Stomach (tissue), 9 donors: ENCODE data around the gene TBC1D7. TPM values are rescaled to one million over a fixed set of nuclear protein-coding genes. Genes with fewer than 3 reads are reported as not detected.
"Not testable (repeated sequence)": the region's sequence is repeated elsewhere in the genome, so short reads cannot be mapped to it uniquely, and the experiment has no call there.

Experiments used
- DNase-seq, 2 donors: peaks; one replicate each; pipeline versions ENCODE4 v3.0.0 to v3.0.0-alpha.2; 2013 to 2019
- H3K27ac ChIP-seq, 5 donors: fragments of 200-600 bp in 4 of 5; sonication (generic) in 4 of 5; one replicate each; pipeline ENCODE4 v1.5.1; 2013 to 2019; ENCODE audit warnings: mild to moderate bottlenecking in 1 of 5, moderate library complexity in 1 of 5
- H3K27me3 ChIP-seq, 3 donors: fragments of 200-600 bp; sonication (generic); one replicate each; pipeline ENCODE4 v1.5.1; 2017 to 2019; ENCODE audit warnings: mixed run types in 1 of 3
- H3K36me3 ChIP-seq, 4 donors: fragments of 200-600 bp; sonication (generic); 1 replicate in 3 of 4; 2 replicates in 1 of 4; pipeline ENCODE4 v1.5.1; 2016 to 2019
- H3K4me1 ChIP-seq, 4 donors: fragments of 200-600 bp; sonication (generic); one replicate each; pipeline ENCODE4 v1.5.1; 2016 to 2019
- H3K4me3 ChIP-seq, 4 donors: fragments of 200-600 bp; sonication (generic) in 3 of 4; one replicate each; pipeline ENCODE4 v1.5.1; 2016 to 2019; ENCODE audit warnings: mild to moderate bottlenecking in 1 of 4
- H3K9me3 ChIP-seq, 4 donors: fragments of 200-600 bp; sonication (generic); one replicate each; pipeline ENCODE4 v1.5.1; 2016 to 2019
- CTCF ChIP-seq, 7 experiments: fragments of 450-650 bp in 4 of 7; fragments of 200-600 bp in 3 of 7; sonication (generic) in 3 of 7; IDR thresholded peaks; one replicate each; pipeline ENCODE4 v1.5.1; 2016 to 2019; ENCODE audit warnings: antibody characterized with exemption in 7 of 7, control low read depth in 2 of 7, mild to moderate bottlenecking in 1 of 7
- EP300 ChIP-seq: sonication (generic); formaldehyde crosslinking; IDR thresholded peaks from one replicate; pipeline ENCODE4 v1.6.1; 2017; ENCODE audit warnings: antibody characterized with exemption
- POLR2A ChIP-seq, 4 donors: fragments of 450-650 bp; IDR thresholded peaks; one replicate each; pipeline ENCODE4 v1.6.1; 2016; ENCODE audit warnings: antibody characterized with exemption in 4 of 4, control low read depth in 2 of 4, mild to moderate bottlenecking in 1 of 4, moderate library complexity in 1 of 4
- POLR2AphosphoS5 ChIP-seq, 3 donors: sonication (generic); formaldehyde crosslinking; IDR thresholded peaks; one replicate each; pipeline ENCODE4 v1.6.1; 2016; ENCODE audit warnings: antibody characterized with exemption in 3 of 3
- WGBS, 5 donors: extraction: QIAGEN DNeasy Blood & Tissue Kit in 3 of 5; methylation state at CpG; one replicate each; pipeline versions ENCODE4 v1.1.5 to v1.1.7; 2013 to 2018; 5-methylcytosine and 5-hydroxymethylcytosine counted together
- intact Hi-C: fragments of 100-400 bp; cut with DNase I; formaldehyde crosslinking; loops from one replicate; pipeline ENCODE4 v1.15.1; 2023; ENCODE audit warnings: low total_unique reads
- polyA plus RNA-seq, 3 donors: library from polyadenylated mRNA; stranded (reverse); fragments of 200-250 nt; gene quantifications; one replicate each; pipeline ENCODE4 v1.2.3, GENCODE V29; 2013
- total RNA-seq, 5 donors: library from RNA; depleted of rRNA; stranded (reverse); fragments of >200 nt; gene quantifications; one replicate each; pipeline versions ENCODE4 v1.1.0 to v1.2.3, GENCODE V29; 2014 to 2016
- donor health status: healthy with polysubstance abuse.
- donor health status: Bipolar disorder and iron deficiency.
- donor health status: healthy.

TBC1D7 gene
- total and polyA plus RNA-seq, 8 donors, result 2.7 to 20.4 (median 9.6) TPM; not detected in 1

GRCh38 chr6:13327691-13328075, 654 bp downstream of the TBC1D7 start:
- Histone ChIP-seq H3K4me3 (peak overlapping the region; percentile 73 to 82 (median 81)), H3K9me3 (no peaks in the 10 kb centered on the region), H3K36me3 (peaks cover 12 to 32% (median 29%) of the 10 kb centered on the region in 4 donors), H3K27me3 (no peaks in the 10 kb centered on the region), H3K27ac (peak overlapping the region in 4 of 5 donors; percentile 91 to 98 (median 95)), H3K4me1 (peaks cover 0 to 27% (median 12%) of the 10 kb centered on the region in 4 donors)
- peak in 1 of 2 donors; percentile 30 for DNase-seq
- WGBS, 5 donors, result 0 to 1% (median 0%) methylated on average over 10 of the region's 10 CpGs
- TF ChIP-seq CTCF (IDR thresholded peaks at IDR 0.05) (no peak), POLR2A (IDR thresholded peaks at IDR 0.05) (no peak), POLR2AphosphoS5 (IDR thresholded peaks at IDR 0.05) (no peak)
- intact Hi-C loops, result no loop called here

GRCh38 chr6:13326031-13326586, 2.2 kb downstream of the TBC1D7 start:
- 56 to 77% (median 62%) methylated on average over 3 of the region's 3 CpGs for WGBS, 5 donors
- intact Hi-C loops, result not testable (repeated sequence)

GRCh38 chr6:13319891-13320564, 8.3 kb downstream of the TBC1D7 start:
- DNase-seq, result no peak
- no peak overlapping the region for H3K27ac ChIP-seq
- H3K9me3 ChIP-seq, result no peaks in the 10 kb centered on the region
- H3K4me1 ChIP-seq, result no peaks in the 10 kb centered on the region
- no peak overlapping the region for H3K4me3 ChIP-seq
- intact Hi-C loops, result no loop called here
- no peaks in the 10 kb centered on the region for H3K27me3 ChIP-seq
- WGBS, 5 donors, result 92 to 95% (median 93%) methylated on average over 5 of the region's 5 CpGs
- no peak for TF ChIP-seq EP300
- H3K36me3 ChIP-seq, result peaks cover 54 to 100% (median 100%) of the 10 kb centered on the region in 4 donors

More at GRCh38 chr6:13326031-13326586, 2.2 kb downstream of the TBC1D7 start:
- Histone ChIP-seq H3K36me3 (peaks cover 14 to 47% (median 45%) of the 10 kb centered on the region in 4 donors), H3K4me1 (peaks cover 0 to 27% (median 12%) of the 10 kb centered on the region in 4 donors)
- not testable (repeated sequence) for DNase-seq, H3K4me3 ChIP-seq, H3K27me3 ChIP-seq, H3K27ac ChIP-seq, H3K9me3 ChIP-seq

- H3K4me3 ChIP-seq, result no peak overlapping the region
These were observed 9.5 kb downstream of the TBC1D7 start for GRCh38 chr6:13318821-13319220.

GRCh38 chr6:13315896-13316295, 12.4 kb downstream of the TBC1D7 start:
- intact Hi-C loops, result no loop called here
- Histone ChIP-seq H3K27ac (no peak overlapping the region), H3K36me3 (peaks cover 49 to 96% (median 93%) of the 10 kb centered on the region in 4 donors), H3K4me3 (no peak overlapping the region), H3K27me3 (no peaks in the 10 kb centered on the region), H3K4me1 (no peaks in the 10 kb centered on the region), H3K9me3 (no peaks in the 10 kb centered on the region)
- no peak for DNase-seq
- no peak for TF ChIP-seq POLR2AphosphoS5 (IDR thresholded peaks at IDR 0.05)
- TF ChIP-seq CTCF (IDR thresholded peaks at IDR 0.05), result no peak
- TF ChIP-seq EP300, result no peak
- TF ChIP-seq POLR2A (IDR thresholded peaks at IDR 0.05), result no peak
- 82 to 95% (median 91%) methylated on average over 5 of the region's 5 CpGs for WGBS, 5 donors

More at GRCh38 chr6:13318821-13319220, 9.5 kb downstream of the TBC1D7 start:
- no peaks in the 10 kb centered on the region for H3K9me3 ChIP-seq
- H3K27me3 ChIP-seq, result no peaks in the 10 kb centered on the region
- WGBS, 5 donors, result 92 to 100% (median 97%) methylated on average over 2 of the region's 2 CpGs
- H3K4me1 ChIP-seq, result no peaks in the 10 kb centered on the region
- H3K27ac ChIP-seq, result no peak overlapping the region
- peaks cover 53 to 100% (median 100%) of the 10 kb centered on the region in 4 donors for H3K36me3 ChIP-seq
- intact Hi-C loops, result no loop called here
- no peak for DNase-seq
- TF ChIP-seq EP300 (no peak), POLR2AphosphoS5 (IDR thresholded peaks at IDR 0.05) (no peak), POLR2A (IDR thresholded peaks at IDR 0.05) (no peak), CTCF (IDR thresholded peaks at IDR 0.05) (no peak)
